GM21390 (cell line): Measurements from ENCODE around the gene ADRA2C.

ENCODE experiments used
- ATAC-seq: cut with Tn5 transposase; IDR thresholded peaks from one replicate; pipeline ENCODE4 v1.9.1; 2021; ENCODE audit not compliant: unreplicated experiment

ADRA2C gene

DNA sequence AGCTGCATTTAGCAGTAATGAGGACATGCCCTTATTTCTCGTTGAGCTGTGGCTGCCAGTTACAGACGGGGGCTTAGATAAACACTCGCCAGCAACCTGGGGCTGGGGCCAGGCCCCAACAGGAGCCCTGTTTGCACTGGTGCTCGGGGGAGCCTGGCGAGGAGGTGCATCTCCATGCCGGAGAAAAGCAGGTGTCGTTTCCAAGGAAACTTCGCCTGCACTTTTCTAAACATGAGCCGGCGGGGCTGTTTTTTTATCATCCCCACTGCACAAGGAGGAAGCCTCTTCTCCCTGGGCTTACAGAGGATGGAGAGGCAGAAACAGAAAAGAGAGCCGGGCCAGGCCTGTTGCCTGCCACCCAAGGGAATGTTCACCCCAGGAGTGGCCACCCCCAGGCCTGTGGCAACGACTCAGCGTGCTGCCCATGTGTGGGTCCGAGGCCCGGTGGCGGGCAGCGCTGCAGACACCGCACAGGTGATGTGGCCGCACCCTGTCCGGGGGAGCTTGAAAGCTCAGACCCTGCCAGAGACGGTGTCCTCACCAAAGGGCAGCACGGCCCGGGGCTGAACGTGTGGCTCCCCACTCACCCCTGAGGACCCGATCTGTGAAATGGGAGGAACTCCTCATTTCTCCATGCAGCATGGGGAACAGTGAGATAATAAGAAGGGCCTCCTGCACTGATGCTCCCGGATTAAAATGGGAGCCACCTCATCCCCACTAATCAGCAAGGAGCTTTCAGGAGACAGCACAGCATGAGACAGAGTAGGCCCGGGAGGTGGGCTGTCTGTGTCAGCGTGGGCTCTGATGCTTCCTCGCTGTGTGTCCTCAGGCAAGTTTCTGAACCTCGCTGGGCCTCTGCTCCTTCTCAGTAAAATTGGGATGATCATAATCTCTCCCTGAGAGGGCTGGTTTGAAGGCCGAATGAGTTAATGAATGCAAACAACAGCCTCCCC lies 33.8 kb upstream of the ADRA2C start:
- ATAC-seq = no peak

- no peak for ATAC-seq
These were observed 33.0 kb upstream of the ADRA2C start for GRCh38 chr4:3733195-3733594.

DNA sequence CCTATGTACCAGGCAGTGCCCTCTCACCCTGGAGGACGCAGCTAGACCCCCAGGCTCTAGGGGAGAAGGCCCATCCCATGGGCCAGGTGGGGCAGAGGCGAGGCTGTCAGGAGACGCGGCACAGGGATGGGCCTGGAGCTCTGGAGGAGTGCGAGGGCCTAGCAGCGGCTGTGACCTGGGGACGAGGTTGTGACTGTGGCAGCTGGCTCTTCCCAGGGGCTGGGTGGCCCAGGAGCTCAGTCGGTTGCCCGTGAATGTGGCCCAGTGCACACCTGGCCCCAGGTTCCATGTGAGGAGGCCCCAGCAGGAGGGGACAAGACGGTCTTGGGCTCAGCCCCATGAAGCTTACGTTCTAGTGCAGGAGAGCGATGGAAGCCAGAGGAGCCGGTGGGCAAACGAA lies 31.0 kb upstream of the ADRA2C start:
- ATAC-seq = no peak

DNA sequence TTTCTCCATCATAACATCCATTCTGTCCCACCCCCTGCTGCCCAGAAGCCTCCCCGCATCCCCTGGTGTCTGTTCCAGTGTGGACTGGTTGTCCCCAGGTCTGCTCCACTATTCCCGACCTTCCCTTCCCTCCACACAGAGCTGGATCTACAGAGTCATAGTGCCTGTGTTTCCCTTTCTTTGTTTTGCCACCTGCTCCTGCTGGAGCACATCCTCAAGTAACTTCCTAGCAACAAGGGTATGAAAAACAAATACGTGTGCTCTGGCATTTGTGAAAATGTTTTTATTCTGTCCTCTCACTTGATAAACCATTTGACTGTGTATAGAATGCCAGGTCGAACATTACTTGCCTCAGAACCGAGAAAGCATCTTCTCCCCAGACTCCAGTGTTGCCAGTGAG lies 29.9 kb upstream of the ADRA2C start:
- ATAC-seq = no peak

- ATAC-seq = no peak
These were observed 29.4 kb upstream of the ADRA2C start for GRCh38 chr4:3736806-3737205.

- no peak for ATAC-seq
These were observed 26.6 kb upstream of the ADRA2C start for GRCh38 chr4:3739577-3739976.

DNA sequence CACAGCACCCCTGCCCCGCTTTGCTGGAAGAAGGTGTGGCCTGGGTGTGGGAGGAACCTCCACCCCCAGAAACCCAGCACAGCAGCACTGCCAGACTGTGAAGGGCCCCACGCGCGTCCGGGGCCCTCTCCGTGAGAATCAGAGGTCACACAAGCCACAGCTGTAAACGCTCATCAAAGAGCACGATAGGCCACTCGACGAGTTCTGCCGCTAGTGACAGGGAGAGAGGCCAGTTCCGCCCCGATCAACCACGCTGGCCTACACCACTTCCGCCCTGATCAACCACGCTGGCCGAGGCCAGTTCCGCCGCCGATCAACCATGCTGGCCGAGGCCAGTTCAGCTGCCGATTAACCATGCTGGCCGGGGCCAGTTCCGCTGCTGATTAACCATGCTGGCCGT lies 25.9 kb upstream of the ADRA2C start:
- ATAC-seq = no peak

DNA sequence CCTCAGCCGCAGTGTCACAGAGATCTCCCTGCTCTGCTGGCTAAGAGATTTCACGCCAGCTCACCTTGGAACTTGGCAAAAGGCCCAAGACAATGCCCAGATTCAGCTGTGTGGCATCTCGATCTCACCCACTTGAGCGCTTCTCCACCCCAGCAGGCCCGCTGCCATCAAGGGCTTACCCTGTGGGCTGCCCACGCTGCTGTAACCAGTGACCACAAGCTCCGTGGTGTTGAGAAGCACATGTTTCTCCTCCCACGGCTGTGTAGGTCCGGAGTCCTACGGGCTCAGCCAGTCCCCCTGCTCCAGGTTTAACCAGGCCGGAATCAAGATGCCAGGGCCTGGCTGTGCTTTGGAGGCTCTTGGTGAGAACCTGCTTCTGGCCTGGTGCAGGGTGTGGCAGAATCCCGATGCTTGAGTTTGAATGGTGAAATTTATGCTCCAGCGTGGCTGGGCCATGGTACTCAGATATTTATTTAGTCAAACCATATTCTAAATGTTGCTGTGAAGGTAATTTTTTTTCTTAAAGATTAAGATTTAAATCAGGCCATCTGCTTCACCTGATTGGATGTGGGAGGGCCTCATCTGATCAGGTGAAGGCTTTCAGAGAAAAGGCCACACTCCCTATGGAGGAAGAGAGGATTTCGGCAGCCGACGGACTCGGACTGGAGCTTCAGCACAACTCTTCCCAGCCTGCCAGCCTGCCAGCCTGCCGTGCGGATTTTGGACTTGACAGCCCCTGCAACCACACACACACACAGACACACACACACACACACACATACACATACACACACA lies 24.8 kb upstream of the ADRA2C start:
- no peak for ATAC-seq

GRCh38 chr4:3742610-3743009 lies 23.6 kb upstream of the ADRA2C start:
- no peak for ATAC-seq

DNA sequence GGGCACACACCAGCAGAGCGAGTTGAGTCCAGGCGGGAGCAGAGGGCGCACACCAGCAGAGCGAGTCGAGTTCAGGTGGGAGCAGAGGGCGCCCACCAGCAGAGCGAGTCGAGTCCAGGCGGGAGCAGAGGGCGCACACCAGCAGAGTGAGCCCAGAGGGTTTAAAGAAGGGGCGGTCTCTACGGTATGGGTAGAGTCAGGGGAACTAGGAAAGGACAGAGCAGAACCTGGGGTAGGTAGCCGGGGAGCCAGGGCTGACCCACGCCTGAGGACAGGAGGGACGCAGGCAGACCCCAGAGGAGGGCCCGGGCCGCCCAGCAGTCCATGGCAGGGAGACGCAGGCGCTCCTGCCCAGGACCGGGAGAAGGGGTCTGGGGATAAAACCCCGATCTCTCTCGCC lies 22.0 kb upstream of the ADRA2C start:
- no peak for ATAC-seq

GRCh38 chr4:3744901-3745300 lies 21.3 kb upstream of the ADRA2C start:
- no peak for ATAC-seq

- no peak for ATAC-seq
These were observed 20.1 kb upstream of the ADRA2C start for GRCh38 chr4:3745886-3746656.

DNA sequence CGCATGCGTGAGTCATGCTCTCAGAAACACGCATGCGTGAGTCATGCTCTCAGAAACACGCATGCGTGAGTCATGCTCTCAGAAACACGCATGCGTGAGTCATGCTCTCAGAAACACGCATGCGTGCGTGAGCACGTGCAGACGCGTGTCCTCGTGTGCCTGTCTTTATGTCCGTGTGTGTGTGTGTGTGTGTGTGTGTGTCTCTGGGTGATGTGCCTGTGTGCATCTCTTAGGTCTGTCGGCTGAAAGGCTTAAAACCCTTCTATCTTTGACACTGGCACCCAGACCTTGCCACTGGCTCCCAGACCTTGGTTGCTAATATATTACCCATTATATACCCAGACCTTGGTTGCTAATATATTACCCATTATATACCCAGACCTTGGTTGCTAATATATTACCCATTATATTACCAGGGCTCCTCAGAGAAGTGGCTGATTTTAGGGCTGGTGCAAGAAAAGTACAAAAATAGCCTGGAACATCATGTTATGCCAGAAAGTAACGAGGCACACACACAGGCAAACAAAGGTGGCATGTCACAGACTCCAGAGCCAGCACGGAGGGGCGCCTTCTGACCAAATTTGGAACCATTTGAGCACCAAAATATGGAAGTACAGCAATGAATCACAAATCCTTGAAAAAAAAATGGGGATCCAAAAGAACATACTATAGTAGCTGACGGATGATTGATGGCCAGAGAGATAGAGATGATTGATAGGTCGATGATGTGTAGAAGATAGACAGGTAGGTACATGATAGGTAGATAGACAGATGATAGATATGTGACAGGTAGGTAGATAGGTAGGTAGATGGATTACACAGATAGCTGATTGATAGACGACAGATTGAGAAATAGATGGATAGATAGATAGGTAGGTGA lies 19.2 kb upstream of the ADRA2C start:
- no peak for ATAC-seq

DNA sequence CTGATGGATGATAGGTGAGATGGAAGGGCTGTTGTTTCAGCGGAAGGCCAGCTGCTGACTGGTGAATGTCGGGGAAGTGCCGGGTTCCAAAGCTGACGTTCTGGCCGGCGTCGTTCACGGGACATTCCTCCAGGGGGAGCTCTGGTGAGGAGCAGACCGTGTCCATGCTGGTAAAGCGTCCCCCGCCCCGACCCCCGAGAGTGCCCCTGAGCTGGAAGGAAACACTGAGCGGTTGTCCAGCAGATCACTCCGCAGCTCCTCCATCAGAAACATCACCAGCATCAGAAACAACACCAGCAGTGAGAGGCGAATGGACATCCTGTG lies 18.6 kb upstream of the ADRA2C start:
- ATAC-seq = no peak

GRCh38 chr4:3748136-3748898 lies 17.9 kb upstream of the ADRA2C start:
- ATAC-seq = no peak

- ATAC-seq = no peak
These were observed 17.1 kb upstream of the ADRA2C start for GRCh38 chr4:3749081-3749480.

GRCh38 chr4:3750334-3750733 lies 15.9 kb upstream of the ADRA2C start:
- no peak for ATAC-seq

DNA sequence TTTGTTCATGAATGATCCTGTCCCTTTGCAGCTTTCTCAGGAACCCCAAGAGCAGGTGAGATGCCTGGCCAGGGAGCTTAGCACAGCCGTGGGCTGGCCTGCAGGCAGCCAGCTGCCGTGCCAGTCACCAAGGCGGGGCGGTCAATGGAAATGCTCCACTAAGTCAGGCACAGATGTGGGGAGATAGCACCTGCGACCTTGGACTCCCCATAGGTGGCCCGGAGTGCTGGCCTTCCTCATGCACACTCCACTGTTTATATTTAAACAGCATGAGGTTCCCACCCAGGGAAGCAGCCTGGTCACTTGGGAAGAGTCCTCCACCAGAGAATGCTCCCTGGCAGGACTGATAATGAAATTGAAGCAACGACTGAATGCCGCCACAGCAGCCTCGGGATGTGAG lies 14.2 kb upstream of the ADRA2C start:
- no peak for ATAC-seq

DNA sequence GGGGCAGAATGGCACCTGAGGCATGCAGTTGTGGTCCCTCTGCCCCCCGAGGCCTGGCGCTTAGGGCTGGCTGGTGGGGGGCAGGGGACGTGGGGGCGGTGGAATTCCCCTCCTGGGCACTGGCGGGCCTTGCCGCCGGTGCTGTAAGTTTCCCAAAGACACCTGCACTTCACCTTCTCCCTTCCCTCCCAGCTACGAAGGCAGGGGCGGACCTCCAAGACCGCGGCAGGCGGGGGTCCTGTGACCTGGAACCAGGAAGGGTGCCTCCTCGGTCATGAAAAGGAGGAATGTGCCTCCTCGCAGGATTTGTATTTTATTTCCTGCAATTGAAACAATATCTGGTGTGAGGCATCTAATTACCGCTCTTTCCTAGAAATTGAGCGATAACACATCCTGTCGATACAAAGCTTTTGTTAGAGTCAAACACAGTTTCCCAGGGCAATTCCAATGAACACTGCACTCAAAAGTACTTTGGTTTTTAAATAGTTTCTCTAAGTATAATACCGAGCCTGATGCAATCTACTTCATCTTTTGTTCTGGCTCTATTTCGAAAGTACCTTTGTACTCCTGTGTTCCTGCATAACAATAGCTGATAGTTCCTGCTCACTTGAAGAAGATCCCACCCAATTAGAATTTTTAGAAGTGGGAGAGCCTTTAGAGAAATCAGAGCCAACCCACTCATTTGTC lies 12.3 kb upstream of the ADRA2C start:
- ATAC-seq = no peak
